ENCODE data around the gene PPP2R5C.
A peak's percentile ranks its signal among the peaks of the same experiment; 100 is the strongest.
"Not testable (repeated sequence)": the region's sequence is repeated elsewhere in the genome, so short reads cannot be mapped to it uniquely, and the experiment has no call there.

PPP2R5C gene

GRCh38 chr14:101761032-101761880, at the start of gene PPP2R5C:
PPP2R5C (plus strand) TSS chr14:101761709; CDS start chr14:101761894, 185 bp downstream.
- DNase-seq (ENCODE audit: low read depth in 2 of 2, low spot score in 1 of 2): peak; percentile 64 to 76

DNA sequence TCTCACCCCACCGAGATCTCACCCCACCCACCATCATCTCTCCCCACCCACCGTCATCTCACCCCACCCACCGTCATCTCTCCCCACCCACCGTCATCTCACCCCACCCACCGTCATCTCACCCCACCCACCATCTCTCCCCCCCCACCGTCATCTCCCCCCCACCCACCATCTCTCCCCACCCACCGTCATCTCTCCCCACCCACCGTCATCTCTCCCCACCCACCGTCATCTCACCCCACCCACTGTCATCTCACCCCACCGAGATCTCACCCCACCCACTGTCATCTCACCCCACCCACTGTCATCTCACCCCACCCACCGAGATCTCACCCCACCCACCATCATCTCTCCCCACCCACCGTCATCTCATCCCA, 49.7 kb upstream of the PPP2R5C start:
- not testable (repeated sequence) for DNase-seq (ENCODE audit: low read depth in 2 of 2, low spot score in 1 of 2)

GRCh38 chr14:101712341-101712740, 49.2 kb upstream of the PPP2R5C start:
- not testable (repeated sequence) for DNase-seq (ENCODE audit: low read depth in 2 of 2, low spot score in 1 of 2)

DNA sequence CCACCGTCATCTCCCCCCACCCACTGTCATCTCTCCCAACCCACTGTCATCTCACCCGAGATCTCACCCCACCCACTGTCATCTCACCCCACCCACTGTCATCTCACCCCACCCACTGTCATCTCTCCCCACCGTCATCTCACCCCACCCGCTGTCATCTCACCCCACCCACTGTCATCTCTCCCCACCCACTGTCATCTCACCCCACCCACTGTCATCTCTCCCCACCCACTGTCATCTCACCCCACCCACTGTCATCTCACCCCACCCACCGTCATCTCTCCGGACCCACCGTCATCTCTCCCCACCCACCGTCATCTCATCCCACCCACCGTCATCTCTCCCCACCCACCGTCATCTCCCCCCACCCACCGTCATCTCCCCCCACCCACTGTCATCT, 48.4 kb upstream of the PPP2R5C start:
- DNase-seq (ENCODE audit: low read depth in 2 of 2, low spot score in 1 of 2): not testable (repeated sequence)

DNA sequence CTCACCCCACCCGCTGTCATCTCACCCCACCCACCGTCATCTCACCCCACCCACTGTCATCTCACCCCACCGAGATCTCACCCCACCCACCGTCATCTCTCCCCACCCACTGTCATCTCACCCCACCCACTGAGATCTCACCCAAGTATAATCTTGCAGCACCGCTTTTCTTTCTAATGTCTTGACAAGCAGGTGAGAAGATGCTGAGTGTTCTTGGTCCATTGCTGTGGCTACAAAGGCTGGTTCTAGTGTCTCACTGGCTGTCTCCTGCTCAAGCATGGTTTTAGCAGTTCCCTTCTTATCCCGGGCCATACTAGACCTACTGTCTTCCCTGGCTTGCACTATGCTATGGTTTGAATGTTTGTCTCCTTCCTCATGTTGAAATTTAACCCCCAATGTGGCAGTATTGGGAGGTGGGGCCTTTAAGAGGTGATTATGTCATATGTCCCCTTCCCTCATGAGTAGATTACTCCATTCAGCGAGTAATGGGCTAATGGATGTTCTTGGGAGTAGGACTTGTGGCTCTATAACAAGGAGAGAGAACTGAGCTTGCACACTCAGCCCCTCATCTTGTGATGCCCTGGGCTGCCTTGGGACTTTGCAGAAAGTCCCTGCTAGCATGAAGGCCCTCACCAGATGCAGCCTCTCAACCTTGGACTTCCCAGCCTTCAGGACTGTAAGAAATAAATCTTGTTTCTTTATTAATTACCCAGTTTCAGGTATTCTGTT, 47.7 kb upstream of the PPP2R5C start:
- no peak for DNase-seq (ENCODE audit: low read depth in 2 of 2, low spot score in 1 of 2)

- DNase-seq (ENCODE audit: low read depth in 2 of 2, low spot score in 1 of 2): no peak
Observed at GRCh38 chr14:101714394-101714793, 47.1 kb upstream of the PPP2R5C start.

DNA sequence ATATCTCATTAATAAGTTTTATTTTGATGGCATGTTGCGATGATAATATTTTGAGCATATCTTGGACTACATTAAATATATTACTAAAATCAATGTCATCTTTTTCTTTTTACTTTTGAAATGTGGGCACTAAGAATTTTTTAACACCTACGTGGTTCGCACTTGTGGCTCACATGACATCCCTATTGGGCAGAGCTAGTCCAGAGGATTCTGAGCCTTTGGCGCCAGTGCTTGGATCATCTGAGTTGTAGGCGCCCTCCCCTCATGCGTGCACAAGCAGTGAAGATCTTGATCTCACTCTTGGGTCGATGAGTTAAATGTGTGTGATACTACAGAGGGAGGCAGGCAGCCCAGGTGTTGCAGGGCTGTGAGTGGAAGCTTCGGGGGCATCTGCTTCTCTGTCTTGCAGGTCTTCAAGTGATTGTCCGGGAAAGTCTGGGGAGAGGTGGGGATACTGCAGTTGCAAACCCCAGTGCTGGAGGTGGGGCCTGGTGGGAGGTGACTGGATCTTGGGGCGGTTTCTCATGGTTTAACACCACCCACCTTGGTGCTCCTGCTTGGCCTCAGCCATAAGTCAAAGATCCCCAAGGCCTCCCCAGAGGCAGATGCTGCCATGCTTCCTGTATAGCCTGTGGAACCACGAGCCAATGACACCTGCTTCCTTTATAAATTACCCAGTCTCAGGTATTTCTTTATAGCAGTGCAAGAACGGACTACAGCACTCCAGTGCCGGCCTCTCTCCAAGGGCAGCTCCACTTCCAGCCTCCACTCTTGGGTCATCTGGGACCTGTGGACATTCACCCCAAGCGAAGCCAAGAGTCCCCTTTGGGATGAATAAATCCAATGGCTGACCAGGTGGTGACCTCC, 46.1 kb upstream of the PPP2R5C start:
- no peak for DNase-seq (ENCODE audit: low read depth in 2 of 2, low spot score in 1 of 2)

GRCh38 chr14:101716077-101716950, 45.2 kb upstream of the PPP2R5C start:
- DNase-seq (ENCODE audit: low read depth in 2 of 2, low spot score in 1 of 2): no peak

DNA sequence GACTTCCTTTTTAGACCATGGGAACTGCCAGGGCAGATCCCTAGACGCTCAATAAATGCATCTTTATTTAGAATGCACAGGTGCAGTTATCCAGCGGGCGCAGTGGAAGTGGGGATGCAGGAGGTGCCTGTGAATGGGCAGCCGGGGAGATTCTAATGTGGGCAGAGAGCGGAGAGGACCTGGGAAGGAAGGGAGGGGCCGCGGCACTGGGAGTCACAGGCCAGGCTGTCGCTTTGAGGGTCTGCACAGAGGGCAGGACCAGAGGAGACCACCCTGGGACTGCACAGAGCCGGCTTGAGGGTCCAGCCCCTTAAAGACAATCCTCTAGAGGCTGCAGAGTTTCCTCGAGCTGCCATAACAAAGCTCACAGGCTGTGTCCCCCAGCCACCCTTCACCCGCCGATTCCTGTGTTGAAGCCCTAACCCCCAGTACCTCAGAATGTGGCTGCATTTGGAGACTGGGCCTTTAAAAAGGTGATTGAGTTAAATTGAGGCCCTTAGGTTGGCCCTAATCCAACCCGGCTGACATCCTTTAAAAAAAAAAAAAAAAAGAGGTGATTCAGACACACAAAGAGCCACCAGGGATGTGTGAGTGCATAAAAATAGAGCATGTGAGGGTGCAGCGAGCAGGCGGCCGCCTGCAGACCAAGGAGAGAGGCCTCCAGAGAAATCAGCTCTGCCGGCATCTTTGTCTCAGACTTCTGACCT, 44.4 kb upstream of the PPP2R5C start:
- no peak for DNase-seq (ENCODE audit: low read depth in 2 of 2, low spot score in 1 of 2)

DNA sequence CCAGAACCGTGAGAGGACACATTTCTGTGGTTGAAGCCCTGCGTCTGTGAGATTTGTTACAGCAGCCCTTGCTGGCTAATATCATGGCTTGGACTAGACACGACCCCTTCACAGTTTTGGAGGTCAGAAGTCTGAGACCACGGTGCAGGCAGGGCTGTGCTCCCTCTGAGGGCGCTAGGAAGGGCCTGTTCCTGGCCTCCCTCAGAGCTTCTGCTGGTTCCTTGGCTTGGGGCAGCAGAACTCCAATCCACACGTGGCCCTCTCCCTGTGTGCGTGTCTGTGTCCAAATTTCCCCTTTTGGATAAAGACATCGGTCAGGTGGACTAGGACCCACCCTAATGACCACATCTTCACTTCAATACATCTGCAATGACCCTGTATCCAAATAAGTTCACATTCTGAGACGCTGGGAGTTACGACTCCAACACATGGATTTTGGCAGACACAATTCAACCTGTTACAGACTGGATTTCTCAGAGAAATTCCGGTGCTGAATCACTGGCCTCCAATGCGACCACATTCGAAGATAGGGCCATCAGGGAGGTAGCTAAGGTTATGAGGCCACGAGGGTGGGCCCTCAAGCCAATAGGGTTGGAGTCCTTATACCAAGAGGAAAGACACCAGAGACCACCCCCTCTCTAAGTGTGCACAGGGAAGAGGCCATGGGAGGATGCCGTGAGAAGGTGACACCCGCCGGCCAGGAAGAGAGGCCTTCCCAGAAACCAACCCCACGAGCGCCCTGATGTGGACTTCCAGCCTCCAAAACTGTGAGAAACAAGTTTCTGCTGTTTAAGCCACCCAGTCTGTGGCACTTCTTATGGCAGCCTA, 43.6 kb upstream of the PPP2R5C start:
- no peak for DNase-seq (ENCODE audit: low read depth in 2 of 2, low spot score in 1 of 2)

- no peak for DNase-seq (ENCODE audit: low read depth in 2 of 2, low spot score in 1 of 2)
Observed at GRCh38 chr14:101719045-101719645, 42.4 kb upstream of the PPP2R5C start.

DNA sequence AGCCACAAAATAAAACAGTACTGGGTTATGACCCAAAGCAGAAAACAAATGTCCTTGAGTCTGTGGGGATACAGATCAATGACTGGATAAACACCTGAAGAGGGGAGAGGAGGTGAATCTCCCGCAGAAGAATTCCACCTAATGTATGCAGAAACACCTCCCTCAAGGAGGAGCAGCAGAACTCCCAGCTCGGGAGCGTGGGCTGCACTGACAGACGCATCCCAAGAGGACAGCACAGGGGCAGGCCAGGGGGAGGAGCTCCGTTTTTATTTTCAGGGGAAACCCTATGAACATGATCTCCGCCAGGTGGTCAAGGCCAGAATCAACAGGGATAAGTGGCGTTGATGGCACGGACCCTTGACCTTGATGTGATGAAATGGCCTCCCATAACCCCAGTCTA, 41.8 kb upstream of the PPP2R5C start:
- DNase-seq (ENCODE audit: low read depth in 2 of 2, low spot score in 1 of 2): no peak

- DNase-seq (ENCODE audit: low read depth in 2 of 2, low spot score in 1 of 2): no peak
Observed at GRCh38 chr14:101721111-101721510, 40.4 kb upstream of the PPP2R5C start.

- DNase-seq (ENCODE audit: low read depth in 2 of 2, low spot score in 1 of 2): peak in 1 of 2 donors; percentile 54
Observed at GRCh38 chr14:101721951-101722661, 39.4 kb upstream of the PPP2R5C start.

GRCh38 chr14:101723061-101723595, 38.4 kb upstream of the PPP2R5C start:
- DNase-seq (ENCODE audit: low read depth in 2 of 2, low spot score in 1 of 2): no peak

- not testable (repeated sequence) for DNase-seq (ENCODE audit: low read depth in 2 of 2, low spot score in 1 of 2)
Observed at GRCh38 chr14:101725652-101726051, 35.9 kb upstream of the PPP2R5C start.

- DNase-seq (ENCODE audit: low read depth in 2 of 2, low spot score in 1 of 2): no peak
Observed at GRCh38 chr14:101726295-101726953, 35.1 kb upstream of the PPP2R5C start.
